ENCODE measurements around the gene KRTAP3-3. TPM values are rescaled to one million over a fixed set of nuclear protein-coding genes. Genes with fewer than 3 reads are reported as not detected.

KRTAP3-3 gene
- polyA plus RNA-seq, 10 donors, result not detected

DNA sequence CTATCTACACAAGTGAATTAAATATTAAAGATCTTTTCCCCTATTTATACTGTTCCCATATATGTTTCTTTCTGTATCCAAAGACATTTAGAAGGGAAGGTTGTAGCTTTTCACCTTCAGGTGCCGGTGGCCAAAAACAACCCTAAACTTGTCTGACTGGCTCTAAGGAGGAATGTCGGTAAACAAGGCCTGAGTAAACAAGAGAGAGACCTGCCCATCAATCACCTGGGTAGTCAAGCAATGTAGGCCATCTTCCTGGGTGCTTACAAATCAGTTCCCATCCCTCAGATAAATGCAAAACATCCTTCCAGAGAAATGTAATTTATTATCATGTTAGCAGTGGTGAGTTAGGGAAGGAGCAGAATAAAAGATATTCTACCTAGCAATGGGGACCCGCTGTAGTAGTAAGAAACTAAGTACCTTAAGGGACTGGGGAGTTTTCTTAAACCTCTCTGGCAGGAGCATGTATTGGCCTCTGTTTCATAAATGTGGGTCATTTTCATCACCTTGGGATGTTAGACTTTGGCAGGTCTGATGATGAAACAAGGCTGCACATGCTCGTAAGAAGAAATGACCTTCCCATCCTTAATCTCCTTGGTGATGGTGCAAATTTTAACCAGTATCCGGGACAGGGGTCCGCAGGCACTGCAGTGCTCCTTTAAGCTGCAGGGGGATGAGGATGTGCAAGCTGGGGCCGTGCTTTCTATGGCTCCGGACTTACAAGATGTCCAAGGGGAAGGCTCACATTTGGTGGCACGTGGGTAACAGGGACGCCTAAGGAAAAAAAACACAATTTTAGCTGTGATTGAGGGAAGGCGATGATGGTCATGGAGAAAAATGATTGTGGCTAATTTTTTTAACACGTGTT is 35.6 kb downstream of the KRTAP3-3 start:
- DNase-seq, result no peak

DNA sequence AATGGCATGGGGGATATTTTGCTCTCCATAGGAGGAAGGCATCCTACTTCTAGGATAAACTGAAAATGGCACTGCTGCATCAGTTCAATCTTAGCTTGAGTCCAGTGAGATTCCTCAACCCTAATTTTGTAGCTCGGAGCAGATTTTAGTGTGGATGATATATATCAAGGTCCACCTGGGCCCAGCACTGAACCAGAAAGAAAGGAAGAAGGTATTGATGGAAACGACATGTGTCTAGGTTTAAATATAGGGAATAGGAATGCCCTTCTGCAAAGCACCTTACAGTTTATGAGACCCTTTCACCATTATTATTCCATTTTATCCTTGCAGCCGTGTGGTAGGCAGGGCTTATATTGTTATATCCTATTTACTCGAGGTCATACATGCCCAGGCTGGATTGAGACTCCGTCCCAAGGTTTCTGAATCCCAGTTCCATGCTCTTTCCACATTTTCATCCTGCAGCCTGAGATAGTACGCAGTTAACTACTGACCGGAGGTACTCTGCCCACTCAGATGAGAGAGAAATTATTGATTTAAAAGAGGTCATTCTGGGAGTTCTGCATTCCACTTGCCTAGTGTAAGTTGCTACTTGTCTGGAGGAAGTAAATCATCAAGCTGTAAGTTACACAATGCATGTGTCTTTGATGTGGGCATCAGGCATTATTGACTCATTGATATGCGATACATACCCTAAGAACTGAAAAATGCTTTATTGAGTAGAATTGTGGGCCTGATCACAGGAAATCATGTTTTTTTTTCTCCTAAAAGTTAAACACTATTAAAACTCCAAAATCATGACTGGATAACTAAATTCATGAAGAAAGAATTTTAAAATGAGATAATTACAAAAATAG is 37.3 kb downstream of the KRTAP3-3 start:
- DNase-seq, result peak in 1 of 3 donors; percentile 88

DNA sequence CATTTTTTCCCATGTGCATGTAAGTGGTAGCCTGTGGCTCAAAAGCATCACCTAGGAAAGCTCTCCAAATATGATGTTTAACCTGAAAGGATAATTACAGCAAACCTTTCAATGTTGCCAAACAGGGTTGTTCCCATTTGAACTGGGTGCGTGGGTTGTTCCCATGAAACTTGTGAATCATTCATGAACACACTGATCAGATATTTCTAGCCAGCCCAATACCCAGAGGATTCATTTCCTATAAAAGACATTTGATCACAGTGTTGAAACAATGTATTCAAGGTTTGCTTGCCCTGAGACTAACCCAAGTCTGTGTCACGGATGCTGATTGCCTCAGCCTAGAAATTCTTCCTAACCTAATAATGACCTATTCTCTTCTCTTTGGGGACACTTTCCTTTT is 40.1 kb downstream of the KRTAP3-3 start:
- DNase-seq, result peak in 1 of 3 donors; percentile 56

DNA sequence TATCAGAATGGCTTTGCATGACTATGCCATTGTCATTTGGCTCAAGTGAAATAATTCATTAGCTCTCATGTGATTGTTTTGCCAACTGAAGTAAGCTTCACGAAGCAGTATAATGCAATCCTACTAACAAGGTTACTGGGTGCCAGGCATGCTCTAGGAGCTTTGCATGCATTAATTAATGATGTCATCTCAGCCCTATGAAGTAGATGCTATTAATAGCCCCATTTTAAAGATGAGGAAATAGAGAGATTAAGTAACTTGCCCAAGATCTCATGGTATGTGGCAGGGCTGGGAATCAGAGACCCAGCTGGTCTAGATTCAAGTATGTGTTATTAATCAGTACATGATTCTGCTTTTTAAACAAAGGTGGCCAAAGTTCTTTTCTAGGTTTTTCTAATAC is 41.3 kb downstream of the KRTAP3-3 start:
- peak in 1 of 3 donors; percentile 64 for DNase-seq

DNA sequence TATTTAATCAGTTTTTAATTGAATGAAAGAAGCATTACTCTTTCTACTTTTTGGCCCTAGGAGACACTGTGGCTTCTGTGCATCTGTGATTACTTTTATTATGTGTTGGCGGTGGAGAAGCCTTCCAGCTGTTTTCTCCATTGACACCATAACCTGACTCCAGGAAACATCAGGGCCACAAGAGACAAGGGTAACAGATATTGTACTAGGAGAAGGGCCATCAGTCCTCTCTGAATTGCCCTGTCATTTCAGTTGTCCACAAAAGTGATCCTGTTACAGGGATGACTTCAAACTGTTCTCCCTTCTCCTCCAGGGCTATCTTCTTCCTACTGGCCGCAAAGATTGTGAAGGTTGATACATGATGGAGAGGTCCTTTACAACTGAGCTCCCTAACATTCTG is 41.8 kb downstream of the KRTAP3-3 start:
- no peak for DNase-seq

DNA sequence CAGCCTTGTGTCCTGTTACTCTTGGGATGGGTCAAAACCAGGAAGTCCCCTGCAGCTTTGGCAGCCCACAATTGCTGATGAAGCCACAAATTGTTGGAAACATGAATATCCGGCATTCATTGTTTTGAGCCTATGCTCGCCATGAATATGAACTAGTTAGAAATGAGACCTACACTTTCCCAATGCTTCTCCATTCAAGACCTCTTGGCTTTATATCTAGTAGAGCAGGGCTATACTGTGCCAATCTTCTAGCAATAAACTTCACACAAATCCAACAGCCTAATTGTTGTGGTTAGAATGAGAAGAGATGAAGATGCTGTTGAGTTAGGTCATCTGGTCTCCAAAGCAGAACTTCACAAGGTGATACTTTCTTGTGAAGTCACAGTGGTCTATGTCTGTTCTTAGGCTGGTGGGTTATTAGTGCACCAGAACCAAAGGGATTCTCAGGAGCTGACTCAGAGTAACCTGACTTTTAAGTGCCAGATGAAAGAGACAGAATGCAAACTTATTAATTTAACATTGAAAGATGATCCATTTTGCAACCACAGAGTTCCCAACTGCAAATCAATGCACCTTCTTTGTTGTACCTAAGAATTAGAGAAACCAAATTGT is 42.8 kb downstream of the KRTAP3-3 start:
- no peak for DNase-seq

DNA sequence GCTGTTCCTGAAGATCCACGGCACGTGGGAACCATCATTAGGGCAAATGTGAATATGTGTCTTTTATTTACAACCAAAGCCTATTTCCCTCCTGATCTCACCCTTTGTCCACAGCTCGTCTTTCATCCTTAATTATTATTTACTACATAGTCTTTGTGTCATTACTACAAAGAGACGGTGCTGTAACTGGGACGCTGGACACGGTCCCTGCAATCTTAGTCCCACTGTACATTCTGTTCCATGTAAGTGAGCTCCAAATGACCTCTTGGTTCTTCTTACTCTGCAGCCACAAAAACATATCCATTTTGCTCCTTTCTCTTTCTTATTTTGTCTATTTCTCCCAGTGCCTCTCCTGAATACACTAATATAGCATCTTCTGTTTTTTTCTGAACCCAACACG is 43.8 kb downstream of the KRTAP3-3 start:
- DNase-seq, result no peak

DNA sequence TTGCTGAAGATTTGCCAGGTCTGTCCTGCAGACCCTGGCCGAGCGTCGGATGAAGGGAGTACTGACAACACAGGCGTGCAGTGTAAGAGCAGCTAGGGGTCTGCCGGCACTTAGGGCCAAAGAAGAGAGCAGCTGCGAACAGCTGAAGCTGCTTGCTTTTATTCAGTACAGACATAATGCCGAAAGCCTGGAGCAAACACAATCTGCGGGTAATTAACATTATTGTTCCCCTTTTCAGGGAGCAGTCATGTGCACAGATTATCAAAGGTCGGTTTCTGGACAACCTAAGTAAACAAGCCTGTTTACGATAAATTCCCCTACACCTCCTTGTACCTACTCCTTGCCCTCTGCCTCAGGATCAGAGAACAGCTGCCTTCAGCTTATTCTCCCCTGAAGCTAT is 44.5 kb downstream of the KRTAP3-3 start:
- peak in 1 of 3 donors; percentile 24 for DNase-seq

DNA sequence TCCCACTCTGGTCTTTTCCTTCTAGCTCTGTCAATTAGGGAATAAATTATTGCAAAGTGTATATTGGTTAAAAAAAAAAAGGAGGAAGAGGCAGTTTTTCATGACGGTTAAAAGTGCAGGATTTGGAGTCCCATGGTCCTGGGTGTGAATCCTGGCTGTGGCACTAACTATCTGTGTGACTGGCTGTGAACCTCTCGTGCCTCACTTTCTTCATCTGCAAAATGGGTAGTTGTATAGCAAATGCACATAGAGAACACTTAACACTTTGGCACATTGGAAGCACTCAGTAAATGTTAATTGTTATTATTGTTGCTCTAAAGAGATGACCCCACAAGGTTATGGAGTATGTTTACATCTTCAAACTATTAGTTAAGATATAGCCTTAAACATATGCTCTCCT is 46.0 kb downstream of the KRTAP3-3 start:
- no peak for DNase-seq

DNA sequence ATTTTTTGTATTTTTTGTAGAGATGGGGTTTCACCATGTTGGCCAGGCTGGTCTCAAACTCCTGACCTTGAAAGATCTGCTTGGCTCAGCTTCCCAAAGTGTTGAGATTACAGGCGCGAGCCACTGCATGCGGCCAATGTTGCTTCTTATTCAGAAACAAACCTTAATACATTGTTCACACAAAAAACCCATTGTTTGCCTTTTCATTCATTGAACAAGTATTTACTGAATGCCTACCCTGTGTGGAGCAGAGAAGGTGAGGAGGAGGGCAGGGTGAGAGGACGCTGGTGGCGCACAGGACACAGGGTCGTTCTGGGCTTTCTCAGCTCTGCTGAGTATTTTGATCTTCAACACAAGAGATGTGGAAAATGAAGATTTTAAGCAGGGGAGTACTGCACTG is 48.5 kb downstream of the KRTAP3-3 start:
- no peak for DNase-seq

DNA sequence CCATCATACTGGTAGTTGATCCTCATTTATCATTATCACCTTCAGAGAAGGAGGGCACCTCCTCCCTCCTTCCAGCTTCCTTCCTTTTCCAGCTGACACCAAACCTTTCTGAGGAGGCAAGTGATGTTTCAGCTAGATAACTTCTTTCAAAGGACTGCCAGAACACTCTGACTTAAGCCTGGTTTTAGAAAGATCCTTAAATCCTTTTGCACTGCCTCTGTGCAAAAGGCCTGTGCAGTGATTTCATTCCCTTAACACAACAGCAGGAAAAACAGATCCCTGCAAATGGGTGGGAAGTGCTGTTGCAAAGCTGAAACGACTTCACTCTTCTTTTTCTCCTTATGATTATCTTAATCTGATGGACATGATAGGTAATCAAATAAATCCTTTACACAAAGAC is 49.4 kb downstream of the KRTAP3-3 start:
- no peak for DNase-seq

Other genes with a start within 250 kb of the KRTAP3-3 start
- gene KRT25, start 238.8 kb downstream of the KRTAP3-3 start, polyA plus RNA-seq (ENCODE audit: insufficient read length in 10 of 10), result under 1 TPM in 2 of 10 donors, not detected in 8; 0.18 to 0.38 TPM
- gene KRT26, start 222.0 kb downstream of the KRTAP3-3 start, polyA plus RNA-seq (ENCODE audit: insufficient read length in 10 of 10), result not detected
- gene KRT27, start 211.6 kb downstream of the KRTAP3-3 start, polyA plus RNA-seq (ENCODE audit: insufficient read length in 10 of 10), result not detected
- under 1 TPM in 1 of 10 donors, not detected in 9; 0.15 TPM for gene KRT28, start 194.2 kb downstream of the KRTAP3-3 start, polyA plus RNA-seq (ENCODE audit: insufficient read length in 10 of 10)
- 100 to 1,000 TPM in 2 of 10 donors, 10 to 100 TPM in 8; 31.8 to 603 (median 39.3) TPM for gene KRT10, start 171.6 kb downstream of the KRTAP3-3 start, polyA plus RNA-seq (ENCODE audit: insufficient read length in 10 of 10)
- gene KRT12, start 126.9 kb downstream of the KRTAP3-3 start, polyA plus RNA-seq (ENCODE audit: insufficient read length in 10 of 10), result under 1 TPM in 7 of 10 donors, not detected in 3; 0.08 to 0.76 (median 0.27) TPM
- gene KRT20, start 108.9 kb downstream of the KRTAP3-3 start, polyA plus RNA-seq (ENCODE audit: insufficient read length in 10 of 10), result under 1 TPM in 4 of 10 donors, not detected in 6; 0.13 to 0.24 (median 0.21) TPM
- gene KRT23, start 56.5 kb downstream of the KRTAP3-3 start, polyA plus RNA-seq (ENCODE audit: insufficient read length in 10 of 10), result 1 to 10 TPM in 2 of 10 donors, under 1 TPM in 5, not detected in 3; 0.16 to 2.7 (median 0.22) TPM
- 1 to 10 TPM; 2.9 to 9.6 (median 5.2) TPM for gene KRT39, start 27.2 kb downstream of the KRTAP3-3 start, polyA plus RNA-seq (ENCODE audit: insufficient read length in 10 of 10)
- 10 to 100 TPM in 6 of 10 donors, 1 to 10 TPM in 4; 3.5 to 18.2 (median 10.4) TPM for gene KRT40, start 9.8 kb downstream of the KRTAP3-3 start, polyA plus RNA-seq (ENCODE audit: insufficient read length in 10 of 10)
- under 1 TPM in 9 of 10 donors, not detected in 1; 0.29 to 0.91 (median 0.58) TPM for gene KRTAP3-2, start 5.7 kb upstream of the KRTAP3-3 start, polyA plus RNA-seq (ENCODE audit: insufficient read length in 10 of 10)
- gene KRTAP3-1, start 15.0 kb upstream of the KRTAP3-3 start, polyA plus RNA-seq (ENCODE audit: insufficient read length in 10 of 10), result not detected
- not detected for gene KRTAP1-5, start 33.0 kb upstream of the KRTAP3-3 start, polyA plus RNA-seq (ENCODE audit: insufficient read length in 10 of 10)
- gene KRTAP1-4, start 36.0 kb upstream of the KRTAP3-3 start, polyA plus RNA-seq (ENCODE audit: insufficient read length in 10 of 10), result not detected
- gene KRTAP1-3, start 40.7 kb upstream of the KRTAP3-3 start, polyA plus RNA-seq (ENCODE audit: insufficient read length in 10 of 10), result under 1 TPM in 1 of 10 donors, not detected in 9; 0.25 TPM
- gene KRTAP1-1, start 47.3 kb upstream of the KRTAP3-3 start, polyA plus RNA-seq (ENCODE audit: insufficient read length in 10 of 10), result not detected
- not detected for gene KRTAP2-1, start 53.2 kb upstream of the KRTAP3-3 start, polyA plus RNA-seq (ENCODE audit: insufficient read length in 10 of 10)
- gene KRTAP2-2, start 61.1 kb upstream of the KRTAP3-3 start, polyA plus RNA-seq (ENCODE audit: insufficient read length in 10 of 10), result not detected
- gene KRTAP2-3, start 66.0 kb upstream of the KRTAP3-3 start, polyA plus RNA-seq (ENCODE audit: insufficient read length in 10 of 10), result not detected
- not detected for gene KRTAP2-4, start 71.7 kb upstream of the KRTAP3-3 start, polyA plus RNA-seq (ENCODE audit: insufficient read length in 10 of 10)
- not detected for gene KRTAP4-7, start 90.0 kb upstream of the KRTAP3-3 start, polyA plus RNA-seq (ENCODE audit: insufficient read length in 10 of 10)
- not detected for gene KRTAP4-8, start 104.0 kb upstream of the KRTAP3-3 start, polyA plus RNA-seq (ENCODE audit: insufficient read length in 10 of 10)
- gene KRTAP4-16, start 108.0 kb upstream of the KRTAP3-3 start, polyA plus RNA-seq (ENCODE audit: insufficient read length in 10 of 10), result not detected
- not detected for gene KRTAP4-9, start 111.2 kb upstream of the KRTAP3-3 start, polyA plus RNA-seq (ENCODE audit: insufficient read length in 10 of 10)
- not detected for gene KRTAP4-11, start 124.2 kb upstream of the KRTAP3-3 start, polyA plus RNA-seq (ENCODE audit: insufficient read length in 10 of 10)
- not detected for gene KRTAP4-12, start 130.0 kb upstream of the KRTAP3-3 start, polyA plus RNA-seq (ENCODE audit: insufficient read length in 10 of 10)
- gene KRTAP4-6, start 146.4 kb upstream of the KRTAP3-3 start, polyA plus RNA-seq (ENCODE audit: insufficient read length in 10 of 10), result not detected
- not detected for gene KRTAP4-5, start 155.7 kb upstream of the KRTAP3-3 start, polyA plus RNA-seq (ENCODE audit: insufficient read length in 10 of 10)
- gene KRTAP4-4, start 166.6 kb upstream of the KRTAP3-3 start, polyA plus RNA-seq (ENCODE audit: insufficient read length in 10 of 10), result not detected
- not detected for gene KRTAP4-3, start 174.1 kb upstream of the KRTAP3-3 start, polyA plus RNA-seq (ENCODE audit: insufficient read length in 10 of 10)
- not detected for gene KRTAP4-2, start 184.1 kb upstream of the KRTAP3-3 start, polyA plus RNA-seq (ENCODE audit: insufficient read length in 10 of 10)
- not detected for gene KRTAP4-1, start 190.7 kb upstream of the KRTAP3-3 start, polyA plus RNA-seq (ENCODE audit: insufficient read length in 10 of 10)
- gene KRTAP9-1, start 195.7 kb upstream of the KRTAP3-3 start, polyA plus RNA-seq (ENCODE audit: insufficient read length in 10 of 10), result not detected
- gene KRTAP9-2, start 232.5 kb upstream of the KRTAP3-3 start, polyA plus RNA-seq (ENCODE audit: insufficient read length in 10 of 10), result not detected
- not detected for gene KRTAP9-3, start 238.3 kb upstream of the KRTAP3-3 start, polyA plus RNA-seq (ENCODE audit: insufficient read length in 10 of 10)
- gene KRTAP9-8, start 243.8 kb upstream of the KRTAP3-3 start, polyA plus RNA-seq (ENCODE audit: insufficient read length in 10 of 10), result not detected